Breast epithelium (tissue), 4 donors: ENCODE results near the gene AK8. TPM values are rescaled to one million over a fixed set of nuclear protein-coding genes. Genes with fewer than 3 reads are reported as not detected.
A peak's percentile ranks its signal among the peaks of the same experiment; 100 is the strongest.

ENCODE experiments used
- DNase-seq, 2 donors: peaks; one replicate each; pipeline ENCODE4 v3.0.0-alpha.2; 2019; ENCODE audit warnings: low spot score in 2 of 2
- H3K27ac ChIP-seq, 2 donors: fragments of 200-600 bp; sonication (generic) in 1 of 2; one replicate each; pipeline ENCODE4 v1.5.1; 2016 to 2019; ENCODE audit warnings: mild to moderate bottlenecking in 1 of 2
- H3K27me3 ChIP-seq, 2 donors: fragments of 200-600 bp; sonication (generic) in 1 of 2; one replicate each; pipeline versions ENCODE4 v1.5.1 to v1.6.0; 2017 to 2019; ENCODE audit warnings: control low read depth in 1 of 2, mild to moderate bottlenecking in 1 of 2
- H3K36me3 ChIP-seq: fragments of 200-600 bp; one replicate; pipeline ENCODE4 v1.5.1; 2019
- H3K4me1 ChIP-seq, 2 donors: fragments of 200-600 bp; sonication (generic); one replicate each; pipeline ENCODE4 v1.5.1; 2016 to 2019; ENCODE audit warnings: control low read depth in 1 of 2
- H3K4me3 ChIP-seq, 3 donors: fragments of 200-600 bp; sonication (generic); 1 replicate in 2 of 3; 2 replicates in 1 of 3; pipeline ENCODE4 v1.5.1; 2016 to 2019; ENCODE audit warnings: mild to moderate bottlenecking in 3 of 3, moderate library complexity in 2 of 3
- H3K9me3 ChIP-seq, 2 donors: fragments of 200-600 bp; sonication (generic) in 1 of 2; one replicate each; pipeline ENCODE4 v1.5.1; 2016 to 2019; ENCODE audit warnings: control low read depth in 1 of 2
- POLR2A ChIP-seq: fragments of 450-650 bp; IDR thresholded peaks from one replicate; pipeline ENCODE4 v1.6.1; 2016; ENCODE audit warnings: antibody characterized with exemption, mild to moderate bottlenecking, moderate library complexity
- POLR2AphosphoS5 ChIP-seq, 3 donors: sonication (generic); formaldehyde crosslinking; IDR thresholded peaks; one replicate each; pipeline ENCODE4 v1.6.1; 2017; ENCODE audit warnings: antibody characterized with exemption in 3 of 3
- intact Hi-C: fragments of 100-400 bp; cut with DNase I; formaldehyde crosslinking; loops from one replicate; pipeline ENCODE4 v1.15.1; 2023; ENCODE audit warnings: low total_unique reads
- total RNA-seq, 3 donors: library from RNA; depleted of rRNA; stranded (reverse); fragments of >200 nt; gene quantifications; one replicate each; pipeline ENCODE4 v1.1.0, GENCODE V29; 2016
- TF ChIP-seq, protein P1 (sequence below), 3 donors: fragments of 450-650 bp; IDR thresholded peaks; one replicate each; pipeline ENCODE4 v1.5.1; 2016 to 2017; ENCODE audit warnings: antibody characterized with exemption in 3 of 3, mild to moderate bottlenecking in 3 of 3, moderate library complexity in 3 of 3

Gene AK8
- total RNA-seq, 3 donors from 2014 or later, result 0.66 to 2.6 (median 1.0) TPM

GRCh38 chr9:132877458-132877823 is 643 bp downstream of the AK8 start:
- no peaks in the 10 kb centered on the region for H3K27me3 ChIP-seq
- TF ChIP-seq, protein P1, sequence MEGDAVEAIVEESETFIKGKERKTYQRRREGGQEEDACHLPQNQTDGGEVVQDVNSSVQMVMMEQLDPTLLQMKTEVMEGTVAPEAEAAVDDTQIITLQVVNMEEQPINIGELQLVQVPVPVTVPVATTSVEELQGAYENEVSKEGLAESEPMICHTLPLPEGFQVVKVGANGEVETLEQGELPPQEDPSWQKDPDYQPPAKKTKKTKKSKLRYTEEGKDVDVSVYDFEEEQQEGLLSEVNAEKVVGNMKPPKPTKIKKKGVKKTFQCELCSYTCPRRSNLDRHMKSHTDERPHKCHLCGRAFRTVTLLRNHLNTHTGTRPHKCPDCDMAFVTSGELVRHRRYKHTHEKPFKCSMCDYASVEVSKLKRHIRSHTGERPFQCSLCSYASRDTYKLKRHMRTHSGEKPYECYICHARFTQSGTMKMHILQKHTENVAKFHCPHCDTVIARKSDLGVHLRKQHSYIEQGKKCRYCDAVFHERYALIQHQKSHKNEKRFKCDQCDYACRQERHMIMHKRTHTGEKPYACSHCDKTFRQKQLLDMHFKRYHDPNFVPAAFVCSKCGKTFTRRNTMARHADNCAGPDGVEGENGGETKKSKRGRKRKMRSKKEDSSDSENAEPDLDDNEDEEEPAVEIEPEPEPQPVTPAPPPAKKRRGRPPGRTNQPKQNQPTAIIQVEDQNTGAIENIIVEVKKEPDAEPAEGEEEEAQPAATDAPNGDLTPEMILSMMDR (IDR thresholded peaks at IDR 0.05), result no peak
- TF ChIP-seq POLR2A (no peak), POLR2AphosphoS5 (IDR thresholded peaks at IDR 0.05) (no peak)
- H3K9me3 ChIP-seq, result no peaks in the 10 kb centered on the region
- intact Hi-C loops, result no loop called here
- no peaks in the 10 kb centered on the region for H3K36me3 ChIP-seq
- no peak for DNase-seq
- H3K4me1 ChIP-seq, result peaks cover 3 to 5% of the 10 kb centered on the region in 2 donors
- peak overlapping the region; percentile 65 to 91 (median 76) for H3K4me3 ChIP-seq
- H3K27ac ChIP-seq, result peak overlapping the region; percentile 91 to 92

- Histone ChIP-seq H3K4me3 (no peak overlapping the region), H3K27ac (no peak overlapping the region), H3K27me3 (no peaks in the 10 kb centered on the region), H3K9me3 (no peaks in the 10 kb centered on the region), H3K4me1 (peaks cover 3 to 5% of the 10 kb centered on the region in 2 donors), H3K36me3 (no peaks in the 10 kb centered on the region)
- DNase-seq, result no peak
- TF ChIP-seq POLR2AphosphoS5 (IDR thresholded peaks at IDR 0.05) (no peak), POLR2A (no peak)
- TF ChIP-seq, protein P1 (IDR thresholded peaks at IDR 0.05), result no peak
- intact Hi-C loops, result no loop called here
Measured at GRCh38 chr9:132876849-132877248, 1.2 kb downstream of the AK8 start.

- Histone ChIP-seq H3K27me3 (no peaks in the 10 kb centered on the region), H3K4me1 (peaks cover 3 to 5% of the 10 kb centered on the region in 2 donors), H3K36me3 (no peaks in the 10 kb centered on the region), H3K9me3 (no peaks in the 10 kb centered on the region), H3K4me3 (no peak overlapping the region), H3K27ac (no peak overlapping the region)
- intact Hi-C loops, result no loop called here
- no peak for DNase-seq
- TF ChIP-seq POLR2AphosphoS5 (IDR thresholded peaks at IDR 0.05), result no peak
- no peak for TF ChIP-seq POLR2A
- TF ChIP-seq, protein P1 (IDR thresholded peaks at IDR 0.05), result no peak
Measured at GRCh38 chr9:132875159-132875558, 2.9 kb downstream of the AK8 start.

DNA sequence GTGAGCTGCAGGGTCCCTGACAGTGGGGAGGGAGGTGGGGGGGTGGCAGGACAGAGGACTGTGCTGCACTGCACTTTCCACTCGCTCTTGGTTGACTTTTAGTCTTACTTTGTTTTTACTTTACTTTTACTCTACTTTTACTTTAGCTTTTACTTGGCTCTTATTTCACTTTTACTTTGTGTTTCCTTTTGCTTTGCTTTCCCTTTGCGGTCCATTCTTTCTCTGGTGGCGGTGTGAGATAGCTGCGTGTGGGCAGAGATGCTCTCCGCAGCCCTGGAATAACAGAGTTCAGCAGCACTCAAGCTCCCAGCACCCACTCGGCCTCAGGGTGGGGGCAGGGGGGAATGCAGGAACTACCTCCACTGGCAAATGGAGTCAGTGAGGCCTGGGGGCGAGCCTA is 4.7 kb downstream of the AK8 start:
- Histone ChIP-seq H3K9me3 (no peaks in the 10 kb centered on the region), H3K27me3 (no peaks in the 10 kb centered on the region), H3K36me3 (no peaks in the 10 kb centered on the region), H3K27ac (no peak overlapping the region), H3K4me3 (no peak overlapping the region), H3K4me1 (peaks cover 0 to 5% of the 10 kb centered on the region in 2 donors)
- TF ChIP-seq POLR2AphosphoS5 (IDR thresholded peaks at IDR 0.05), result no peak
- TF ChIP-seq, protein P1 (IDR thresholded peaks at IDR 0.05), result no peak
- no peak for TF ChIP-seq POLR2A
- DNase-seq, result no peak
- intact Hi-C loops, result no loop called here

- DNase-seq, result no peak
- Histone ChIP-seq H3K27me3 (no peaks in the 10 kb centered on the region), H3K36me3 (no peaks in the 10 kb centered on the region), H3K9me3 (no peaks in the 10 kb centered on the region), H3K4me3 (no peak overlapping the region), H3K4me1 (no peaks in the 10 kb centered on the region), H3K27ac (no peak overlapping the region)
- TF ChIP-seq, protein P1 (IDR thresholded peaks at IDR 0.05), result no peak
- TF ChIP-seq POLR2AphosphoS5 (IDR thresholded peaks at IDR 0.05) (no peak), POLR2A (no peak)
- intact Hi-C loops, result loop anchor here (10.0 kb wide), 1 partner anchor 794 kb away; the partner anchor contains the start of gene MED27
Measured at GRCh38 chr9:132869266-132869665, 8.8 kb downstream of the AK8 start.
